Endothelial cell (in vitro differentiated cells): Measurements from ENCODE around the gene DOCK1. TPM values are rescaled to one million over a fixed set of nuclear protein-coding genes. Genes with fewer than 3 reads are reported as not detected.
"Not testable (repeated sequence)": the region's sequence is repeated elsewhere in the genome, so short reads cannot be mapped to it uniquely, and the experiment has no call there.

Experiments used
- DNase-seq: peaks from one replicate; pipeline ENCODE4 v3.0.0; 2021; ENCODE audit warnings: low spot score
- H3K27ac Mint-ChIP-seq: one replicate; pipeline ENCODE4 v1.8.0; 2021; ENCODE audit warnings: mixed read lengths, inconsistent platforms; ENCODE audit not compliant: unreplicated experiment
- H3K27me3 Mint-ChIP-seq: one replicate; pipeline ENCODE4 v1.8.0; 2021; ENCODE audit warnings: mild to moderate bottlenecking, moderate library complexity, mixed read lengths, inconsistent platforms; ENCODE audit not compliant: unreplicated experiment
- H3K36me3 Mint-ChIP-seq: one replicate; pipeline ENCODE4 v1.8.0; 2021; ENCODE audit warnings: mild to moderate bottlenecking, low read depth, mixed read lengths, inconsistent platforms; ENCODE audit not compliant: unreplicated experiment
- H3K4me1 Mint-ChIP-seq: one replicate; pipeline ENCODE4 v1.8.0; 2021; ENCODE audit warnings: mild to moderate bottlenecking, mixed read lengths, inconsistent platforms; ENCODE audit not compliant: unreplicated experiment
- H3K4me3 Mint-ChIP-seq: one replicate; pipeline ENCODE4 v1.8.0; 2021; ENCODE audit warnings: mild to moderate bottlenecking, mixed read lengths, inconsistent platforms; ENCODE audit not compliant: unreplicated experiment
- H3K9me3 Mint-ChIP-seq: one replicate; pipeline ENCODE4 v1.8.0; 2021; ENCODE audit warnings: mixed read lengths, inconsistent platforms; ENCODE audit not compliant: unreplicated experiment
- total RNA-seq: library from RNA; stranded (reverse); fragmentation: NEBNext Ultra II Directional; extraction: Animal tissue kit (Norgen Biotek cat#: 25700); gene quantifications from one replicate; pipeline ENCODE4 v1.2.1, GENCODE V29; 2021; ENCODE audit not compliant: unreplicated experiment
- TF ChIP-seq, protein P1 (sequence below): fragments of 200-600 bp; sonication (generic); IDR thresholded peaks from one replicate; pipeline ENCODE4 v1.5.0; 2021; ENCODE audit warnings: antibody characterized with exemption; ENCODE audit not compliant: unreplicated experiment

The DOCK1 gene
- total RNA-seq, 1 donor from 2014 or later, result 116 TPM

DNA sequence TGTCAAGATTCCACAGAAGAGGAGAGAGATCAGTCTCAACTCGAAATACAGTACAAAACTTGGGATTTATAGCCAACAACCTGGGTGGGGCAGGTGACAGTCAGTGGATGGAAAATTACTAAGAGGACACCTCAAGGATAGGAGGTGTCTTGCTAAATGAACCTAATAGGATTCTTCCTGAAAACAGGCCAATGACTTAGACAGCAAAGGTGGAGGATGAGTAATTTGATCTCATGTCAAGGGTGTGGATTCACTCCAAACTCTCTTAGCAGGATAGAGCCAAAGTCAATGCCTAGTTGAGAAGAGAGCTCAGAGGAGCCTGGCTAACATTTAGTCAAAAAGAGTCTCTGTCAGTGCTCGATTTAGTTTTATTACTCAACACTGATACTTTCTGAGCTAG, 397.9 kb downstream of the DOCK1 start:
- TF ChIP-seq, protein P1, sequence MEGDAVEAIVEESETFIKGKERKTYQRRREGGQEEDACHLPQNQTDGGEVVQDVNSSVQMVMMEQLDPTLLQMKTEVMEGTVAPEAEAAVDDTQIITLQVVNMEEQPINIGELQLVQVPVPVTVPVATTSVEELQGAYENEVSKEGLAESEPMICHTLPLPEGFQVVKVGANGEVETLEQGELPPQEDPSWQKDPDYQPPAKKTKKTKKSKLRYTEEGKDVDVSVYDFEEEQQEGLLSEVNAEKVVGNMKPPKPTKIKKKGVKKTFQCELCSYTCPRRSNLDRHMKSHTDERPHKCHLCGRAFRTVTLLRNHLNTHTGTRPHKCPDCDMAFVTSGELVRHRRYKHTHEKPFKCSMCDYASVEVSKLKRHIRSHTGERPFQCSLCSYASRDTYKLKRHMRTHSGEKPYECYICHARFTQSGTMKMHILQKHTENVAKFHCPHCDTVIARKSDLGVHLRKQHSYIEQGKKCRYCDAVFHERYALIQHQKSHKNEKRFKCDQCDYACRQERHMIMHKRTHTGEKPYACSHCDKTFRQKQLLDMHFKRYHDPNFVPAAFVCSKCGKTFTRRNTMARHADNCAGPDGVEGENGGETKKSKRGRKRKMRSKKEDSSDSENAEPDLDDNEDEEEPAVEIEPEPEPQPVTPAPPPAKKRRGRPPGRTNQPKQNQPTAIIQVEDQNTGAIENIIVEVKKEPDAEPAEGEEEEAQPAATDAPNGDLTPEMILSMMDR, result no peak
- Mint-ChIP-seq H3K4me3 (no peak overlapping the region), H3K27me3 (peaks cover 2% of the 10 kb centered on the region)

DNA sequence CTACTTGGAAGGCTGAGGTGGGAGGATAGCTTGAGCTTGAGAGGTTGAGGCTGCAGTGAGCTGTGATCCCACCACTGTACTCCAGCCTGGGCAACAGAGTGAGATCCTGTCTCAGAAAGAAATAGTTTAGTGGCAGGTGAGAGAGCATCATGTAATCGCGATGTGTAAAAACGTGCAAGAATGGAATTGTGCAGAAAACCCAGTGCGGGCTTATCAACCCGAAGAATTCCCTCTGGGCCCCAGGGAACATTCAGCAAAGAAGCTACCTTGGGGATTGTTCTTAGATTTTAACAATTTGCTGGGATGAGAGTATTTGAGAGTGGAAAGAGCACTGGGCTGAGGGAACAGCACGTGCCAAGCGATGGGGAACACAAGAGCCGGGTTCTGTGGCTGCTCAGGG, 398.5 kb downstream of the DOCK1 start:
- Mint-ChIP-seq H3K27me3 (peaks cover 1% of the 10 kb centered on the region), H3K4me1 (peaks cover 38% of the 10 kb centered on the region), H3K36me3 (peaks cover 10% of the 10 kb centered on the region), H3K9me3 (no peaks in the 10 kb centered on the region), H3K4me3 (no peak overlapping the region), H3K27ac (no peak overlapping the region)
- no peak for DNase-seq
- TF ChIP-seq, protein P1, result no peak

More for the DNA sequence above, 397.9 kb downstream of the DOCK1 start:
- peaks cover 34% of the 10 kb centered on the region for H3K4me1 Mint-ChIP-seq
- H3K9me3 Mint-ChIP-seq, result no peaks in the 10 kb centered on the region
- no peak overlapping the region for H3K27ac Mint-ChIP-seq
- no peak for DNase-seq
- H3K36me3 Mint-ChIP-seq, result peaks cover 5% of the 10 kb centered on the region

DNA sequence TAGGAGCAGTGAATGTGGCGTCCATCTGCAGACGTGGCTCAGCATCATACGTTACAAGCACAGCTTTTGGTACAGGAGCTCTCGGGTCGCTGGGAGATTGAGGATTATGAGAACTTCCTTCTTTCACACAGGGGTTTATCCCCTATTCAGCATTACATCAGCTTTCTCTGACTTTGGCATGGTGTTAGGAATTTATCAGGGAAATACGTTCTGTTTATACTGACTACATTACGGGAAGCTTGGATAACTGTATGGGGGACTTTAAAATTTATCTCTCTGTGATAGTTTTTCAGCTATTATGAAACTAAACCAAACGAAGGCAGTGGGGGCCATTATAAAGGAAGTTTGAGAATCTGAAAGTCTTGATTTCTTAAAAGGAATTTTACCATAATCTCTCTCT, 401.3 kb downstream of the DOCK1 start:
- H3K27ac Mint-ChIP-seq, result no peak overlapping the region
- peaks cover 22% of the 10 kb centered on the region for H3K4me1 Mint-ChIP-seq
- H3K27me3 Mint-ChIP-seq, result peaks cover 3% of the 10 kb centered on the region
- no peak for DNase-seq
- no peaks in the 10 kb centered on the region for H3K9me3 Mint-ChIP-seq
- H3K36me3 Mint-ChIP-seq, result peaks cover 10% of the 10 kb centered on the region
- TF ChIP-seq, protein P1, result no peak
- H3K4me3 Mint-ChIP-seq, result no peak overlapping the region

DNA sequence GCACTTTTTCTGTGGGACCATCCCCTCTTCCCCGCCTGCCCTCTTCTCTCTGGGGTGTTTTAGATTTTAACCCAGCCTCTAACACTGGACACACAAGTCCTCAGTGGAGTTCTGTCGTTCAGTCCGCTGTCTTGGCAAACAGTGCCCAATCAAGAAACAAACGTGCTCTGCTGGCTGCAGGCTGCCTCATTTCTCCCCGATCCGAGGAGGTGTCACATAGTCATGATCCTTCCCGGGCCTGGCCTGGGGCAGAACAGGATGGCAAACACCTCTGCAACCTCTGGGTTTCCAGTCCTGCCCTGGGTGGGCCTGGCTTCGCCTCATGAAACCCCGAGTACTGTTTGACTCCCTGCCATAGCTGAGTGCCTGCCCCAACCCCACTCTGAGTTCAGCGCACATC, 402.1 kb downstream of the DOCK1 start:
- no peak overlapping the region for H3K4me3 Mint-ChIP-seq
- no peak for DNase-seq
- peaks cover 3% of the 10 kb centered on the region for H3K27me3 Mint-ChIP-seq

DNA sequence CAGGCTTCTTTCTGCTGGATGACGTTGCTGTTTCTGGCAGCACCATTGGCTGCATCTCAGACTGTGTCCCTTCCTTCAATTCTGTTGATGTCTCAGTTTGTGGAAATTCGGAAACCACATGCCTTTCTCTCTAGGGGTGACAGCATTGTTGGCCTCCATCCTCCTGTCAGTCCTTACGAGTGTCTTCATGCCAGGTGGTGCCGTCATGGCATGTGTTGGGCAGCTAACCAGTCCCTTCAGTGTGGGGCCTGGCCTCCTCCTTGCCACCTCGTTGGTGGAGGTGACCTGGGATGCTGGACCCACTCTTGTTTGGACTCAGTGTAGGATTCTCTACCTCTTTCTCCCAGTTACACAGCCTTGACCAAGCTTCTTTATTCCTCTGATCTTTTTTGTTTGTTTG, 402.8 kb downstream of the DOCK1 start:
- Mint-ChIP-seq H3K4me1 (peaks cover 14% of the 10 kb centered on the region), H3K27ac (no peak overlapping the region), H3K9me3 (no peaks in the 10 kb centered on the region), H3K27me3 (peaks cover 4% of the 10 kb centered on the region), H3K4me3 (peak overlapping the region; percentile 39), H3K36me3 (peaks cover 13% of the 10 kb centered on the region)
- TF ChIP-seq, protein P1, result no peak
- DNase-seq, result no peak

More for the DNA sequence above, 402.1 kb downstream of the DOCK1 start:
- peaks cover 18% of the 10 kb centered on the region for H3K4me1 Mint-ChIP-seq
- no peak overlapping the region for H3K27ac Mint-ChIP-seq
- no peaks in the 10 kb centered on the region for H3K9me3 Mint-ChIP-seq
- TF ChIP-seq, protein P1, result no peak
- H3K36me3 Mint-ChIP-seq, result peaks cover 10% of the 10 kb centered on the region

DNA sequence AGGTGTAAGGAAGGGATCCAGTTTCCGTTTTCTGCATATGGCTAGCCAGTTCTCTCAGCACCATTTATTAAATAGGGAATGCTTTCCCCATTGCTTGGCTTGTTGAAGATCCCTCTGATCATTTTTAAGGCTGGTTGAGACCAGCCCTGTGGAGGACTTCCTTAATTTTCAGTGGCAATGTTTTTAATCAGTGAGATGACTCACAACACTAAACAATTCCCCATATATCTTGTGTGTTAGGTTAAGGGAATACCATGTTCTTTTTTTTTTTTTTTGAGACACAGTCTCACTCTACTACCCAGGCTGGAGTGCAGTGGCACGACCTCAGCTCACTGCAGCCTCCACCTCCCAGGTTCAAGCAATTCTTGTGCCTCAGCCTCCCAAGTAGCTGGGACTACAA, 404.4 kb downstream of the DOCK1 start:
- H3K4me1 Mint-ChIP-seq, result peaks cover 30% of the 10 kb centered on the region
- H3K36me3 Mint-ChIP-seq, result peaks cover 18% of the 10 kb centered on the region
- not testable (repeated sequence) for H3K27ac Mint-ChIP-seq, H3K9me3 Mint-ChIP-seq, H3K27me3 Mint-ChIP-seq, DNase-seq, H3K4me3 Mint-ChIP-seq
